Stomach (tissue), 9 donors: ENCODE data around the gene CSRP1. TPM values are rescaled to one million over a fixed set of nuclear protein-coding genes. Genes with fewer than 3 reads are reported as not detected.

Experiments
- DNase-seq, 2 donors: peaks; one replicate each; pipeline versions ENCODE4 v3.0.0 to v3.0.0-alpha.2; 2013 to 2019
- H3K27ac ChIP-seq, 5 donors: fragments of 200-600 bp in 4 of 5; sonication (generic) in 4 of 5; one replicate each; pipeline ENCODE4 v1.5.1; 2013 to 2019; ENCODE audit warnings: mild to moderate bottlenecking in 1 of 5, moderate library complexity in 1 of 5
- H3K27me3 ChIP-seq, 3 donors: fragments of 200-600 bp; sonication (generic); one replicate each; pipeline ENCODE4 v1.5.1; 2017 to 2019; ENCODE audit warnings: mixed run types in 1 of 3
- H3K36me3 ChIP-seq, 4 donors: fragments of 200-600 bp; sonication (generic); 1 replicate in 3 of 4; 2 replicates in 1 of 4; pipeline ENCODE4 v1.5.1; 2016 to 2019
- H3K4me1 ChIP-seq, 4 donors: fragments of 200-600 bp; sonication (generic); one replicate each; pipeline ENCODE4 v1.5.1; 2016 to 2019
- H3K4me3 ChIP-seq, 4 donors: fragments of 200-600 bp; sonication (generic) in 3 of 4; one replicate each; pipeline ENCODE4 v1.5.1; 2016 to 2019; ENCODE audit warnings: mild to moderate bottlenecking in 1 of 4
- H3K9me3 ChIP-seq, 4 donors: fragments of 200-600 bp; sonication (generic); one replicate each; pipeline ENCODE4 v1.5.1; 2016 to 2019
- EP300 ChIP-seq: sonication (generic); formaldehyde crosslinking; IDR thresholded peaks from one replicate; pipeline ENCODE4 v1.6.1; 2017; ENCODE audit warnings: antibody characterized with exemption
- POLR2A ChIP-seq, 4 donors: fragments of 450-650 bp; IDR thresholded peaks; one replicate each; pipeline ENCODE4 v1.6.1; 2016; ENCODE audit warnings: antibody characterized with exemption in 4 of 4, control low read depth in 2 of 4, mild to moderate bottlenecking in 1 of 4, moderate library complexity in 1 of 4
- POLR2AphosphoS5 ChIP-seq, 3 donors: sonication (generic); formaldehyde crosslinking; IDR thresholded peaks; one replicate each; pipeline ENCODE4 v1.6.1; 2016; ENCODE audit warnings: antibody characterized with exemption in 3 of 3
- WGBS, 5 donors: extraction: QIAGEN DNeasy Blood & Tissue Kit in 3 of 5; methylation state at CpG; one replicate each; pipeline versions ENCODE4 v1.1.5 to v1.1.7; 2013 to 2018; 5-methylcytosine and 5-hydroxymethylcytosine counted together
- intact Hi-C: fragments of 100-400 bp; cut with DNase I; formaldehyde crosslinking; loops from one replicate; pipeline ENCODE4 v1.15.1; 2023; ENCODE audit warnings: low total_unique reads
- polyA plus RNA-seq, 3 donors: library from polyadenylated mRNA; stranded (reverse); fragments of 200-250 nt; gene quantifications; one replicate each; pipeline ENCODE4 v1.2.3, GENCODE V29; 2013
- total RNA-seq, 5 donors: library from RNA; depleted of rRNA; stranded (reverse); fragments of >200 nt; gene quantifications; one replicate each; pipeline versions ENCODE4 v1.1.0 to v1.2.3, GENCODE V29; 2014 to 2016
- TF ChIP-seq, protein P1 (sequence below), 7 experiments: fragments of 450-650 bp in 4 of 7; fragments of 200-600 bp in 3 of 7; sonication (generic) in 3 of 7; IDR thresholded peaks; one replicate each; pipeline ENCODE4 v1.5.1; 2016 to 2019; ENCODE audit warnings: antibody characterized with exemption in 7 of 7, control low read depth in 2 of 7, mild to moderate bottlenecking in 1 of 7
- donor health status: healthy with polysubstance abuse.
- donor health status: Bipolar disorder and iron deficiency.
- donor health status: healthy.

Gene CSRP1
- total and polyA plus RNA-seq, 8 donors: 220 to 2,162 (median 528) TPM

DNA sequence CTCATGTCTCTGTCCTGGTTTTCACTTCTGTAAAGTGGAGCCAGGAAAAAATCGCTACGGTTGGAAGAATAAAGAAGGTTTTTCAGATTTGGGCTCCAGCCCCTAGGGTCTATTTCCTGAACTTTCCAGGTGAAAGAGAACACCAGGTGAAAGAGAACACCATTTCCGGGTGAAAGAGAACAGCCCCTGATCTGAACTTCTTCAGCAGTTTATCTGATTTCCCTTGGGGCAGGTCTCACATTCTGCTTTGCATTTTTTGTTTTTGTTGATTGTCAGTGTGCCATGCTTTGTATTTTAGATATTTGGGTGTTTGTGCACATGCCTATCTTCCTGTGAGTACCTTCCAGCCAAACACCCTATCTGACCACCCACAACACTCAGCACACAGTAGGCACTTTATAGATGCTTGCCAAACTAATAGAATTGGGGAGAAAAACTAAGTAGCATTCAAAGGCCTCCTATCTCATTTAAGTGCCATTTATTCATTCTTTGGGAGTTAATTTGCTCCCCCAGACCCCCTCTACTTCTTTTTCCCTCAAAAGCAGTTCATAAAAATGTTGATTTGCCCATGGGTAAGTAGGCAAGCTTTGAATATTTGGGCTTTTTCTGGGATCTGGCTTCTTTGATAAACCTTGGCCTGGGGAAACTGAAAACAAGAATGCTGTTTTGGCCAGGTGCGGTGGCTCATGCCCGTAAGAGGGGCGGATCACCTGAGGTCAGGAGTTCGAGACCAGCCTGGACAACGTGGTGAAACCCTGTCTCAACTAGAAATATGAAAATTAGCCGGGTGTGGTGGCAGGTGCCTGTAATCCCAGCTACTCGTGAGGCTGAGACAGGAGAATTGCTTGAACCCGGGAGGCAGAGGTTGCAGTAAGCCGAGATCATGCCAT, 34.2 kb upstream of the CSRP1 start:
- intact Hi-C loops: no loop called here
- Histone ChIP-seq H3K27ac (peak overlapping the region in 4 of 5 donors; percentile 6 to 87 (median 84)), H3K36me3 (no peaks in the 10 kb centered on the region), H3K27me3 (peaks cover 0 to 41% (median 23%) of the 10 kb centered on the region in 3 donors), H3K9me3 (no peaks in the 10 kb centered on the region), H3K4me1 (peaks cover 26 to 67% (median 30%) of the 10 kb centered on the region in 4 donors), H3K4me3 (peak overlapping the region in 1 of 4 donors; percentile 70)
- TF ChIP-seq POLR2A (IDR thresholded peaks at IDR 0.05): no peak
- TF ChIP-seq EP300: no peak
- TF ChIP-seq POLR2AphosphoS5 (IDR thresholded peaks at IDR 0.05): no peak
- TF ChIP-seq, protein P1, sequence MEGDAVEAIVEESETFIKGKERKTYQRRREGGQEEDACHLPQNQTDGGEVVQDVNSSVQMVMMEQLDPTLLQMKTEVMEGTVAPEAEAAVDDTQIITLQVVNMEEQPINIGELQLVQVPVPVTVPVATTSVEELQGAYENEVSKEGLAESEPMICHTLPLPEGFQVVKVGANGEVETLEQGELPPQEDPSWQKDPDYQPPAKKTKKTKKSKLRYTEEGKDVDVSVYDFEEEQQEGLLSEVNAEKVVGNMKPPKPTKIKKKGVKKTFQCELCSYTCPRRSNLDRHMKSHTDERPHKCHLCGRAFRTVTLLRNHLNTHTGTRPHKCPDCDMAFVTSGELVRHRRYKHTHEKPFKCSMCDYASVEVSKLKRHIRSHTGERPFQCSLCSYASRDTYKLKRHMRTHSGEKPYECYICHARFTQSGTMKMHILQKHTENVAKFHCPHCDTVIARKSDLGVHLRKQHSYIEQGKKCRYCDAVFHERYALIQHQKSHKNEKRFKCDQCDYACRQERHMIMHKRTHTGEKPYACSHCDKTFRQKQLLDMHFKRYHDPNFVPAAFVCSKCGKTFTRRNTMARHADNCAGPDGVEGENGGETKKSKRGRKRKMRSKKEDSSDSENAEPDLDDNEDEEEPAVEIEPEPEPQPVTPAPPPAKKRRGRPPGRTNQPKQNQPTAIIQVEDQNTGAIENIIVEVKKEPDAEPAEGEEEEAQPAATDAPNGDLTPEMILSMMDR (IDR thresholded peaks at IDR 0.05): no peak
- 85 to 88% (median 86%) methylated on average over 12 of the region's 12 CpGs for WGBS, 5 donors
- DNase-seq: no peak

DNA sequence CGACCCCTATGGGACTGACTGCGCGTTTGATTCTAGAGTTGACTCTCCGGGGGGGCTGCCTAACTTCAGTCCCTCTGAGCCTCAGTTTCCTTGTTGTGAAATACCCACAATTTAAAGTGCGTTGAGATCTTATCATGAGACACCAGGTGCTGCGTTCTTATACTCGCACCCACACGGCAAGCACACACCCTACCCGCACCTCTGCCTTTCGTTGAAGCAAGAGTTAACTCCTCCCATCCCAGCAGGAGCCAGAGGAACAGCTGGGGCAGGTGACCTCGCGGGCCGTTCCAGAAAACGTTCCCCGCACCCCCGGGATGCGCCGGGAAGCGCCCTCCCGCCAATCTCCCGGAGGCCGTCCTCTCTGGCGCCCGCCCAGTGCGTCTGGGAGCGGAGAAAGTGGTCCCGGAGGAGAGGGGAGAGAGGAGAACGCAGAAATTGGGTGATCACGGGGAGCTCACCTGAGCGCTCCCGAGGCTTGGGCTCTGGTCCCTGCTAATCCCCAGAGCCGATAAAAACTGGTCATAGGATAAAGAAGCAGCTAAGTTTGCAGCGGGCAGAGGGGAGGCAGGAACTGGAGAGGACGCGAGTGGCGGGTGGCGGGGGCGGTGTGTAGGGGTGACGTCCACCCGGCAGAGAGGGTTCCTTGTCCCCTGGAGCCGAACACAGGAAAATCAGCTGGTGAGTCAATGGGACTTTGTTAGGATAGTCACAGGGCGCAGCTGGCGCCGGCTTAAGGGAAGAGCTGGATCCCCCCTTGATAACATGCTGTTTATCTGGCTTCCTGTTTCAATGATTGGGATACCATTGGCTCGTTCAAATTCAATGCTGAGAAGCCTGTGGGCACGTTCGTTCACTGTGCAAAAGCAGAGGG, 32.9 kb upstream of the CSRP1 start:
- intact Hi-C loops: no loop called here
- DNase-seq: peak in 1 of 2 donors; percentile 73
- H3K27me3 ChIP-seq: peaks cover 0 to 45% (median 23%) of the 10 kb centered on the region in 3 donors
- H3K4me1 ChIP-seq: peaks cover 29 to 76% (median 37%) of the 10 kb centered on the region in 4 donors
- H3K9me3 ChIP-seq: no peaks in the 10 kb centered on the region
- peak overlapping the region; percentile 30 to 87 (median 83) for H3K27ac ChIP-seq
- TF ChIP-seq POLR2AphosphoS5 (IDR thresholded peaks at IDR 0.05) (peak in 1 of 3 donors; percentile 10), POLR2A (IDR thresholded peaks at IDR 0.05) (no peak)
- H3K36me3 ChIP-seq: no peaks in the 10 kb centered on the region
- 1 to 3% (median 2%) methylated on average over 40 to 47 of the region's 47 CpGs for WGBS, 5 donors
- peak overlapping the region; percentile 63 to 70 (median 66) for H3K4me3 ChIP-seq

DNA sequence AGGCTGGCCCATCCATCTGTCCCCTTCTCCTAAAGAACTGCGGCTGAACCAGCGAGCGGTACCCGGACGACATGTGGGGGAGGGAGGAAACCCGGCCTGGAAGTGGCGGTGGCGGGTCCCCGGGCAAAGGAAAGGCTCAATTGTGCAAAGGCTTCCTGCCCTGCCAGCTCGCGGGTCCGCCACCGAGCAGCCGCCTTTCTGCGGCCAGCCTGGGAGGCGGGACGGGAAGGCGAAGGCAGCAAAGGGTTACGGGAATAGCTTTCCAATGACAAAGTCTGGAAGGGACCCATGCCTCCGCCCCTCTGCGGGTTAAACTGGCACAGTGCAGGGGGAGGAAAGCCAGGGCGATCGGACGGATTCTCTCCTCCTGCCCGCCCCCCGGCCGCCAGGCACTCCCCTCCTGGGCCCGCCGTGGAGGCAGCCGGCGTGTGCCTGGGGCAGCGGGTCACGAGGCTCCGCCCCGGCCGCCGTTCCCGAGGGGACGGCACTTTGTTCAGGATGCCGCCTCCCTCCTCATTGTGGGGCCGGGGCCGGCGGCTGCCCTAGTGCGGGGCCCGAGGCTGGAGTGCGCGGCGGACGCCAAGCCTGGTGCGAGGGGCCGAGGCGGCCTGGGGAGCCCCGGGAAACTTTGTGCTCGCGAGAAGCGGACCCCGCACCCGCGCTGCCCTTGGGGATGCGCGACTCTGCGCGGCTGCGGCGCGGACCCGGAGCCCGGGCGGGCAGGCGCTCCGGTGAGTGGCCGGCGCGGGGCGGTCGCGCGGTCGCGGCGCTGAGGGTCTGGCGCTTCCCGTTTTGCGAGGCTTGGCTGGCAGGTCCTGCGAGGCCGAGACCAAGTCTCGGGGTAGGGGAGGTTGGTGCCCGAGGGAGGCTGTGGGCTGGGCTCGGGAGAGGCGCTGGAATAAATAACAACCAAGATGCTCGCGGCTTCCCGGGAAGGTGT, 32.0 kb upstream of the CSRP1 start, which contains the start of gene NAV1:
NAV1 (plus strand) TSS at position 516 of the 940 bp plus-strand sequence. CDS start 83,758 bp downstream, outside the sequence.
- Histone ChIP-seq H3K9me3 (no peaks in the 10 kb centered on the region), H3K27ac (peak within 1 kb of the TSS; percentile 30 to 87 (median 83)), H3K36me3 (no peaks in the 10 kb centered on the region), H3K27me3 (peaks cover 0 to 45% (median 23%) of the 10 kb centered on the region in 3 donors), H3K4me1 (peaks cover 29 to 71% (median 38%) of the 10 kb centered on the region in 4 donors), H3K4me3 (peak within 1 kb of the TSS; percentile 63 to 70 (median 66))
- WGBS, 5 donors: 0 to 1% (median 1%) methylated on average over 45 to 93 of the region's 93 CpGs
- intact Hi-C loops: no loop called here
- TF ChIP-seq, protein P1 (IDR thresholded peaks at IDR 0.05): peak in 1 of 7 experiments; percentile 3
- no peak for TF ChIP-seq EP300
- no peak for TF ChIP-seq POLR2A (IDR thresholded peaks at IDR 0.05)
- TF ChIP-seq POLR2AphosphoS5 (IDR thresholded peaks at IDR 0.05): peak; percentile 18 to 48 (median 40)
- peak; percentile 38 to 85 for DNase-seq

DNA sequence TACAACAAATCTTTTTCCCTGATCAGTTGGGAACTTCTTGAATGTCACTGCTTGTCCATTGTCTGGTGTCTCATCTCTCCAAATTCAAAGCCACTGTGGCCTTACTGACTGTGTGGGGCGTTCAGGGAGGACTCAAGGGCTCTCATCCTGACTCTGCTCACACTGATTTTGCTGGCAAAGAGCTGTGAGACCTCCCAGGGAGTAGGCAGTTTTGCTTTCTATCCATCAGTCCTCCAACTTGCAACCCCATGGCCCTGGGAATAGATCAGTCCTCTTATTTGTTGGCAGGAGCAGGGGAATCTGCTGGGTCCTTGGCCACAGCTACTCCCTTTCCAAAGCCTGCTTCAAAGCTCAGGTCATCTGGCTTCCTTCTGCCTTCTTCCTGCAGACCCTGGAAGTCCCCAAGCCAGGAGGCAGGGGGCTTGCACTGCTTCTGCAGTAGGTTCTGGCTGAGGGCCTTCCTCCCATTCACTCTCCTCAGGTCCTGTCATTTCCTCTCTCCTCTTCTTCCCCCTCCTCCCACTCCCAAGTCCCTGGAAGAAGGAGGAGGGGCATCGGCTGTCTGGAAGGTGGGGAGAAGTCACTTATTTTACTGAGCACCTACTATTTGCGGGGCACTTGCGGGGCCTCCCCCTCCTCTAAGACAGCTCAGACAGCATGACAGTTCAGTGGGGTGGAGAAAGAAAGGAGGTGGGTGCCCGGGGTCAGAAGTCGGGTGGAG, 31.1 kb upstream of the CSRP1 start:
- DNase-seq: no peak
- Histone ChIP-seq H3K36me3 (no peaks in the 10 kb centered on the region), H3K9me3 (no peaks in the 10 kb centered on the region), H3K4me1 (peaks cover 29 to 66% (median 38%) of the 10 kb centered on the region in 4 donors), H3K27me3 (peaks cover 0 to 45% (median 23%) of the 10 kb centered on the region in 3 donors), H3K4me3 (peak overlapping the region; percentile 63 to 70 (median 66)), H3K27ac (peak overlapping the region in 4 of 5 donors; percentile 73 to 87 (median 84))
- 21 to 28% (median 24%) methylated on average over 5 to 6 of the region's 6 CpGs for WGBS, 5 donors
- intact Hi-C loops: no loop called here
- TF ChIP-seq, protein P1 (IDR thresholded peaks at IDR 0.05): peak in 1 of 7 experiments; percentile 3
- no peak for TF ChIP-seq EP300
